Cardiac muscle cell (in vitro differentiated cells and primary cell): Measurements from ENCODE around the gene PIGL. TPM values are rescaled to one million over a fixed set of nuclear protein-coding genes. Genes with fewer than 3 reads are reported as not detected.
"Not testable (repeated sequence)": the region's sequence is repeated elsewhere in the genome, so short reads cannot be mapped to it uniquely, and the experiment has no call there.

Source experiments
- DNase-seq, 2 donors: peaks; one replicate each; pipeline versions ENCODE4 v3.0.0 to v3.0.0-alpha.2; 2010 to 2017; ENCODE audit warnings: low read depth in 1 of 2, low spot score in 1 of 2
- H3K27ac ChIP-seq: fragments of 200-600 bp; sonication (generic); 2 replicates; pipeline ENCODE4 v1.5.1; 2016
- H3K27me3 ChIP-seq: fragments of 200-600 bp; sonication (generic); 2 replicates; pipeline ENCODE4 v1.6.0; 2016; ENCODE audit warnings: control low read depth
- H3K36me3 ChIP-seq: fragments of 200-600 bp; sonication (generic); 2 replicates; pipeline ENCODE4 v1.5.1; 2016; ENCODE audit warnings: control low read depth
- H3K4me1 ChIP-seq: fragments of 200-600 bp; sonication (generic); 2 replicates; pipeline ENCODE4 v1.8.1; 2017; ENCODE audit warnings: low read depth, mild to moderate bottlenecking, mixed run types
- H3K4me3 ChIP-seq: fragments of 200-600 bp; sonication (generic); 2 replicates; pipeline ENCODE4 v1.5.1; 2016; ENCODE audit warnings: mild to moderate bottlenecking
- H3K9me3 ChIP-seq: fragments of 200-600 bp; sonication (generic); 2 replicates; pipeline ENCODE4 v1.5.1; 2017; ENCODE audit warnings: low read depth, mild to moderate bottlenecking, control low read depth
- CTCF ChIP-seq: IDR thresholded peaks from 2 replicates; pipeline ENCODE4 v1.5.1; 2012; ENCODE audit warnings: low read depth, mild to moderate bottlenecking, low read length
- polyA plus RNA-seq: library from polyadenylated mRNA; unstranded; fragments of >200 nt; fragmentation: Nextera tagmentation; extraction: Ambion mirVana; gene quantifications from 2 replicates; pipeline ENCODE4 v1.2.1, GENCODE V29; 2016
- total RNA-seq: library from RNA; depleted of rRNA; stranded (reverse); fragments of >200 nt; gene quantifications from 2 replicates; pipeline ENCODE4 v1.2.3, GENCODE V29; 2016

Gene PIGL
- total and polyA plus RNA-seq, 2 experiments from 2014 or later = 28.8 to 67.4 TPM

GRCh38 chr17:16286947-16287562 is 70.0 kb downstream of the PIGL start:
- Histone ChIP-seq H3K4me3 (no peak overlapping the region), H3K9me3 (no peaks in the 10 kb centered on the region), H3K4me1 (peaks cover 27% of the 10 kb centered on the region), H3K27me3 (no peaks in the 10 kb centered on the region), H3K27ac (peak overlapping the region; percentile 96), H3K36me3 (no peaks in the 10 kb centered on the region)
- peak; percentile 45 for TF ChIP-seq CTCF
- peak in 1 of 2 donors; percentile 73 for DNase-seq

GRCh38 chr17:16287563-16288027 is 70.6 kb downstream of the PIGL start:
- no peak overlapping the region for H3K4me3 ChIP-seq
- no peaks in the 10 kb centered on the region for H3K27me3 ChIP-seq
- peak overlapping the region; percentile 96 for H3K27ac ChIP-seq
- DNase-seq = peak in 1 of 2 donors; percentile 91
- TF ChIP-seq CTCF = peak; percentile 5
- peaks cover 27% of the 10 kb centered on the region for H3K4me1 ChIP-seq
- no peaks in the 10 kb centered on the region for H3K9me3 ChIP-seq
- H3K36me3 ChIP-seq = no peaks in the 10 kb centered on the region

GRCh38 chr17:16288860-16289571 is 72.0 kb downstream of the PIGL start:
- peak in 1 of 2 donors; percentile 12 for DNase-seq
- Histone ChIP-seq H3K4me3 (no peak overlapping the region), H3K9me3 (no peaks in the 10 kb centered on the region), H3K36me3 (no peaks in the 10 kb centered on the region), H3K27me3 (no peaks in the 10 kb centered on the region), H3K4me1 (peaks cover 27% of the 10 kb centered on the region), H3K27ac (no peak overlapping the region)
- no peak for TF ChIP-seq CTCF

DNA sequence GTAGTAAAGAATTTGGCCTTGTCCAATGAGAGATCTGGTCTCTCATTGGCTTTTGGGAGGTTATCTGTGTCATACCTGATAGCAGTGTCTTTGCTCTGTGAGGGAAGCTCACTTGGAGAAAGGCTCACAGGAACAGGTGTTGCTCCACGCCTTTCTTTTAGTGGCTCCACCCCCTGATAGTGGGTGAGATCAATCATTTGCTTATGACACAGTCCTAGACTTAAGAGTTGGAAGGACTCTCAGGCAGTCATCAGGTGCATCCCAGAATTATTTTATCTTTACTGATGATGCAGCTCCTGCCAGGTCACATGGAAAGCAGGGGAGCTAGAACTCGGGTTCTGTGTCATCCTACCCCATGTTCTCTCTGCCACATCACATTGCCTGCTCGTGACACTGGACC is 76.9 kb downstream of the PIGL start:
- no peaks in the 10 kb centered on the region for H3K27me3 ChIP-seq
- H3K4me3 ChIP-seq = no peak overlapping the region
- no peaks in the 10 kb centered on the region for H3K36me3 ChIP-seq
- no peak for TF ChIP-seq CTCF
- no peak overlapping the region for H3K27ac ChIP-seq
- no peaks in the 10 kb centered on the region for H3K4me1 ChIP-seq
- H3K9me3 ChIP-seq = no peaks in the 10 kb centered on the region
- no peak for DNase-seq

- DNase-seq = no peak
- no peak for TF ChIP-seq CTCF
- no peaks in the 10 kb centered on the region for H3K27me3 ChIP-seq
- no peaks in the 10 kb centered on the region for H3K4me1 ChIP-seq
- no peak overlapping the region for H3K27ac ChIP-seq
- H3K36me3 ChIP-seq = no peaks in the 10 kb centered on the region
- no peaks in the 10 kb centered on the region for H3K9me3 ChIP-seq
- no peak overlapping the region for H3K4me3 ChIP-seq
These were observed 77.5 kb downstream of the PIGL start for GRCh38 chr17:16294560-16294959.

- H3K4me1 ChIP-seq, DNase-seq, H3K27ac ChIP-seq, H3K9me3 ChIP-seq, H3K4me3 ChIP-seq, H3K27me3 ChIP-seq, H3K36me3 ChIP-seq: not testable (repeated sequence)
These were observed 79.1 kb downstream of the PIGL start for GRCh38 chr17:16296072-16296471.
